Glomerular visceral epithelial cell (primary cell): ENCODE data around the gene SAMD4B.
A peak's percentile ranks its signal among the peaks of the same experiment; 100 is the strongest.
"Not testable (repeated sequence)": the region's sequence is repeated elsewhere in the genome, so short reads cannot be mapped to it uniquely, and the experiment has no call there.

Experiments
- DNase-seq: peaks from one replicate; pipeline ENCODE4 v3.0.0-alpha.2; 2016; ENCODE audit errors: extremely low spot score

Gene SAMD4B

GRCh38 chr19:39334444-39334976 is 7.7 kb upstream of the SAMD4B start:
- no peak for DNase-seq

GRCh38 chr19:39335168-39335548 is 7.1 kb upstream of the SAMD4B start:
- no peak for DNase-seq

GRCh38 chr19:39336483-39336882 is 5.7 kb upstream of the SAMD4B start:
- DNase-seq = no peak

- DNase-seq = no peak
These were observed 2.5 kb upstream of the SAMD4B start for GRCh38 chr19:39339674-39340073.

GRCh38 chr19:39340156-39340555 is 2.1 kb upstream of the SAMD4B start:
- not testable (repeated sequence) for DNase-seq

- DNase-seq = peak; percentile 45
These were observed 997 bp upstream of the SAMD4B start for GRCh38 chr19:39341129-39341718.

- DNase-seq = no peak
These were observed 555 bp downstream of the SAMD4B start for GRCh38 chr19:39342647-39343305.

GRCh38 chr19:39345956-39346355 is 3.7 kb downstream of the SAMD4B start:
- no peak for DNase-seq

GRCh38 chr19:39347332-39348164 is 5.3 kb downstream of the SAMD4B start:
- peak; percentile 24 for DNase-seq

- no peak for DNase-seq
These were observed 7.1 kb downstream of the SAMD4B start for GRCh38 chr19:39349326-39349725.

GRCh38 chr19:39350156-39350555 is 7.9 kb downstream of the SAMD4B start:
- no peak for DNase-seq

GRCh38 chr19:39351537-39352064 is 9.4 kb downstream of the SAMD4B start:
- DNase-seq = no peak

GRCh38 chr19:39352381-39353255 is 10.4 kb downstream of the SAMD4B start:
- no peak for DNase-seq

- DNase-seq = no peak
These were observed 13.0 kb downstream of the SAMD4B start for GRCh38 chr19:39355253-39355652.

- DNase-seq = no peak
These were observed 13.9 kb downstream of the SAMD4B start for GRCh38 chr19:39356073-39356472.

- DNase-seq = no peak
These were observed 14.4 kb downstream of the SAMD4B start for GRCh38 chr19:39356647-39357046.

GRCh38 chr19:39359026-39359425 is 16.8 kb downstream of the SAMD4B start:
- DNase-seq = no peak

GRCh38 chr19:39360599-39360998 is 18.4 kb downstream of the SAMD4B start:
- no peak for DNase-seq

GRCh38 chr19:39362682-39363657 is 20.7 kb downstream of the SAMD4B start:
- DNase-seq = peak; percentile 17

- DNase-seq = peak; percentile 52
These were observed 21.8 kb downstream of the SAMD4B start for GRCh38 chr19:39363901-39364457.
